NCI-H2196 treated with DMSO at 0.1 percent for 48 hours (cell line): ENCODE data around the gene PDCD1LG2.
"Not testable (repeated sequence)": the region's sequence is repeated elsewhere in the genome, so short reads cannot be mapped to it uniquely, and the experiment has no call there.

Experiments used
- DNase-seq: peaks from one replicate; lab custom pipeline; 2025; ENCODE audit not compliant: unreplicated experiment; lab: John Stamatoyannopoulos, UW

Gene PDCD1LG2

GRCh38 chr9:5493679-5494511, 16.4 kb upstream of the PDCD1LG2 start:
- no peak for DNase-seq

GRCh38 chr9:5494765-5495164, 15.6 kb upstream of the PDCD1LG2 start:
- DNase-seq = not testable (repeated sequence)

GRCh38 chr9:5499157-5499556, 11.2 kb upstream of the PDCD1LG2 start:
- no peak for DNase-seq

- DNase-seq = no peak
Measured at GRCh38 chr9:5499889-5500398, 10.4 kb upstream of the PDCD1LG2 start.

GRCh38 chr9:5500441-5501235, 9.7 kb upstream of the PDCD1LG2 start:
- DNase-seq = no peak

GRCh38 chr9:5502553-5502952, 7.8 kb upstream of the PDCD1LG2 start:
- no peak for DNase-seq

GRCh38 chr9:5509573-5509972, 758 bp upstream of the PDCD1LG2 start:
- no peak for DNase-seq

- no peak for DNase-seq
Measured at GRCh38 chr9:5510989-5511388, 658 bp downstream of the PDCD1LG2 start.

GRCh38 chr9:5511476-5511875, 1.1 kb downstream of the PDCD1LG2 start:
- DNase-seq = no peak

- no peak for DNase-seq
Measured at GRCh38 chr9:5511935-5512580, 1.7 kb downstream of the PDCD1LG2 start.

GRCh38 chr9:5512658-5513452, 2.5 kb downstream of the PDCD1LG2 start:
- DNase-seq = no peak

GRCh38 chr9:5513966-5514616, 3.8 kb downstream of the PDCD1LG2 start:
- no peak for DNase-seq

- DNase-seq = no peak
Measured at GRCh38 chr9:5514617-5515260, 4.4 kb downstream of the PDCD1LG2 start.

GRCh38 chr9:5515261-5515650, 4.9 kb downstream of the PDCD1LG2 start:
- DNase-seq = no peak

- DNase-seq = no peak
Measured at GRCh38 chr9:5516453-5517220, 6.3 kb downstream of the PDCD1LG2 start.

- DNase-seq = no peak
Measured at GRCh38 chr9:5518171-5518936, 8.0 kb downstream of the PDCD1LG2 start.

GRCh38 chr9:5518937-5519319, 8.6 kb downstream of the PDCD1LG2 start:
- DNase-seq = no peak

GRCh38 chr9:5524090-5524489, 13.8 kb downstream of the PDCD1LG2 start:
- DNase-seq = no peak
